Liver (tissue), 9 donors: ENCODE data around the gene SLTM. TPM values are rescaled to one million over a fixed set of nuclear protein-coding genes. Genes with fewer than 3 reads are reported as not detected.
"Not testable (repeated sequence)": the region's sequence is repeated elsewhere in the genome, so short reads cannot be mapped to it uniquely, and the experiment has no call there.

Experiments
- DNase-seq: peaks from one replicate; pipeline ENCODE4 v3.0.0-alpha.2; 2017; ENCODE audit warnings: low spot score
- H3K27ac ChIP-seq, 2 donors: one replicate each; pipeline ENCODE4 v1.7.0; 2013; ENCODE audit warnings: inconsistent platforms in 2 of 2, low read length in 2 of 2, control low read depth in 1 of 2, low read depth in 1 of 2, mild to moderate bottlenecking in 1 of 2
- H3K27me3 ChIP-seq, 4 donors: one replicate each; pipeline versions ENCODE4 v1.6.1 to v1.7.0; 2013; ENCODE audit warnings: low read length in 3 of 4, inconsistent platforms in 1 of 4, mild to moderate bottlenecking in 1 of 4, moderate library complexity in 1 of 4; ENCODE audit not compliant: control insufficient read depth in 4 of 4, insufficient read depth in 4 of 4
- H3K36me3 ChIP-seq, 4 donors: one replicate each; pipeline versions ENCODE4 v1.6.1 to v1.7.0; 2013; ENCODE audit warnings: low read length in 3 of 4, mild to moderate bottlenecking in 3 of 4, low read depth in 1 of 4, moderate library complexity in 1 of 4; ENCODE audit not compliant: control insufficient read depth in 4 of 4, insufficient read depth in 3 of 4
- H3K4me1 ChIP-seq, 4 donors: one replicate each; pipeline versions ENCODE4 v1.6.1 to v1.7.0; 2013; ENCODE audit warnings: low read length in 3 of 4, mild to moderate bottlenecking in 3 of 4, moderate library complexity in 1 of 4; ENCODE audit not compliant: control insufficient read depth in 4 of 4, insufficient read depth in 4 of 4
- H3K4me3 ChIP-seq, 3 donors: one replicate each; pipeline versions ENCODE4 v1.6.1 to v1.7.0; 2013; ENCODE audit warnings: low read length in 3 of 3, control low read depth in 1 of 3, low read depth in 1 of 3, mild to moderate bottlenecking in 1 of 3
- H3K9ac ChIP-seq, 2 donors: one replicate each; pipeline ENCODE4 v1.7.0; 2013; ENCODE audit warnings: low read length in 2 of 2, mild to moderate bottlenecking in 2 of 2, moderate library complexity in 2 of 2, control low read depth in 1 of 2, low read depth in 1 of 2
- H3K9me3 ChIP-seq, 4 donors: one replicate each; pipeline versions ENCODE4 v1.6.1 to v1.7.0; 2013; ENCODE audit warnings: low read length in 3 of 4; ENCODE audit not compliant: control insufficient read depth in 4 of 4
- EGR1 ChIP-seq, 2 donors: IDR thresholded peaks; 2 replicates each; pipeline ENCODE4 v1.6.1; 2016 to 2018; ENCODE audit warnings: antibody characterized with exemption in 2 of 2, low read depth in 2 of 2
- FOXA1 ChIP-seq: IDR thresholded peaks from 2 replicates; pipeline ENCODE4 v1.6.1; 2016; ENCODE audit warnings: antibody characterized with exemption
- FOXA2 ChIP-seq: IDR thresholded peaks from 2 replicates; pipeline ENCODE4 v1.6.1; 2016; ENCODE audit warnings: antibody characterized with exemption
- GABPA ChIP-seq, 2 donors: IDR thresholded peaks in 1 of 2; conservative IDR thresholded peaks in 1 of 2; 2 replicates each; pipeline ENCODE4 v1.6.1; 2016; ENCODE audit warnings: antibody characterized with exemption in 2 of 2, mild to moderate bottlenecking in 1 of 2, moderate library complexity in 1 of 2
- HNF4A ChIP-seq, 2 donors: conservative IDR thresholded peaks; 2 replicates each; pipeline ENCODE4 v1.6.1; 2016; ENCODE audit warnings: antibody characterized with exemption in 2 of 2, mild to moderate bottlenecking in 2 of 2
- HNF4G ChIP-seq: IDR thresholded peaks from 2 replicates; pipeline ENCODE4 v1.6.1; 2016; ENCODE audit warnings: antibody characterized with exemption
- JUND ChIP-seq, 2 donors: IDR thresholded peaks; 2 replicates each; pipeline ENCODE4 v1.6.1; 2016; ENCODE audit warnings: antibody characterized with exemption in 2 of 2
- NR2F2 ChIP-seq: IDR thresholded peaks from 2 replicates; pipeline ENCODE4 v1.6.1; 2016; ENCODE audit warnings: antibody characterized with exemption
- RAD21 ChIP-seq, 2 donors: IDR thresholded peaks; 2 replicates each; pipeline ENCODE4 v1.6.1; 2016; ENCODE audit warnings: antibody characterized with exemption in 2 of 2, mild to moderate bottlenecking in 2 of 2
- RXRA ChIP-seq, 2 donors: IDR thresholded peaks; 2 replicates each; pipeline ENCODE4 v1.6.1; 2017 to 2018; ENCODE audit warnings: antibody characterized with exemption in 2 of 2, mild to moderate bottlenecking in 1 of 2
- SP1 ChIP-seq: IDR thresholded peaks from 2 replicates; pipeline ENCODE4 v1.6.1; 2018; ENCODE audit warnings: antibody characterized with exemption, mild to moderate bottlenecking
- TAF1 ChIP-seq: conservative IDR thresholded peaks from 2 replicates; pipeline ENCODE4 v1.6.1; 2016; ENCODE audit warnings: antibody characterized with exemption, mild to moderate bottlenecking
- YY1 ChIP-seq: IDR thresholded peaks from 2 replicates; pipeline ENCODE4 v1.6.1; 2016; ENCODE audit warnings: antibody characterized with exemption, mild to moderate bottlenecking
- WGBS: extraction: QIAGEN DNeasy Blood & Tissue Kit; methylation state at CpG from one replicate; pipeline ENCODE4 v1.1.7; 2013; 5-methylcytosine and 5-hydroxymethylcytosine counted together
- polyA plus RNA-seq, 2 donors: library from polyadenylated mRNA; stranded (reverse) in 1 of 2; unstranded in 1 of 2; fragments of 200-250 nt in 1 of 2; fragments of >200 nt in 1 of 2; fragmentation: Nextera tagmentation in 1 of 2; extraction: Ambion mirVana in 1 of 2; gene quantifications; one replicate each; pipeline versions ENCODE4 v1.2.1 to v1.2.3, GENCODE V29; 2013 to 2015
- total RNA-seq, 2 donors: library from RNA; depleted of rRNA; stranded (reverse); fragments of >200 nt; gene quantifications; one replicate each; pipeline ENCODE4 v1.2.3, GENCODE V29; 2014
- TF ChIP-seq, protein P1 (sequence below): IDR thresholded peaks from 2 replicates; pipeline ENCODE4 v1.6.1; 2016; ENCODE audit warnings: antibody characterized with exemption
- TF ChIP-seq, protein P2 (sequence below): IDR thresholded peaks from 2 replicates; pipeline ENCODE4 v1.6.1; 2016; ENCODE audit warnings: antibody characterized with exemption
- TF ChIP-seq, protein P3 (sequence below): IDR thresholded peaks from 2 replicates; pipeline ENCODE4 v1.6.1; 2016; ENCODE audit warnings: antibody characterized with exemption, mild to moderate bottlenecking
- TF ChIP-seq, protein P4 (sequence below): fragments of 150-350 bp; IDR thresholded peaks from 2 replicates; pipeline ENCODE4 v1.5.1; 2017; ENCODE audit warnings: improper control_type of control experiment, low read depth, low read length; ENCODE audit not compliant: missing input control
- TF ChIP-seq, protein P5 (sequence below): IDR thresholded peaks from 2 replicates; pipeline ENCODE4 v1.6.1; 2016; ENCODE audit warnings: antibody characterized with exemption
- donor health status: healthy.
- donor health status: healthy.
- donor health status: healthy.
- donor health status: healthy.
- donor health status: healthy.

SLTM gene
- total and polyA plus RNA-seq, 4 donors = 20.4 to 78.1 (median 50.1) TPM

DNA sequence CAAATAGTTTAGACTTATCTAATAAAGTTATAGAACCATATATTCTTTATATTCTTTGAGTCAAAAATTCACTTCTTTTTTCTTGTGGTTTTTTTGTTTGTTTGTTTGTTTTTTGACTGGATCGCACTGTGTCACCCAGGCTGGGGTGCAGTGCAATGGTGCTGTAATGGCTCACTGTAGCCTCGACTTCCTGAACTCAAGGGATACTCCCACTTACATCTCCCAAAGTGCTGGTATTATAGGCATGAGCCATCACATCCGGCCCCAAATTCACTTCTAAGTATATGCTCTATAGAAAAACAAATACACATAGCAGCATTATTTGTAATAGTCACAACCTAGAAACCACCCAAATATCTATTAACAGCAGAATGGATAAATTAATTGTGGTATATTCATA lies 13.7 kb upstream of the SLTM start:
- Histone ChIP-seq H3K4me3 (no peak overlapping the region), H3K36me3 (no peaks in the 10 kb centered on the region), H3K27ac (no peak overlapping the region), H3K27me3 (no peaks in the 10 kb centered on the region), H3K4me1 (no peaks in the 10 kb centered on the region), H3K9ac (no peak overlapping the region), H3K9me3 (no peaks in the 10 kb centered on the region)
- 92% methylated on average over 3 of the region's 3 CpGs for WGBS
- DNase-seq = no peak
- TF ChIP-seq HNF4A (conservative IDR thresholded peaks at IDR 0.05) = no peak
- no peak for TF ChIP-seq RXRA (IDR thresholded peaks at IDR 0.05)
- TF ChIP-seq FOXA1 = no peak
- no peak for TF ChIP-seq EGR1 (IDR thresholded peaks at IDR 0.05; ENCODE audit: low read depth in 2 of 2)
- TF ChIP-seq JUND (IDR thresholded peaks at IDR 0.05) = no peak
- TF ChIP-seq RAD21 (IDR thresholded peaks at IDR 0.05) = no peak
- no peak for TF ChIP-seq HNF4G
- TF ChIP-seq YY1 = no peak
- no peak for TF ChIP-seq SP1
- no peak for TF ChIP-seq NR2F2
- no peak for TF ChIP-seq GABPA (IDR thresholded peaks at IDR 0.05 in 1 of 2, conservative IDR thresholded peaks at IDR 0.05 in 1 of 2)
- TF ChIP-seq, protein P1, sequence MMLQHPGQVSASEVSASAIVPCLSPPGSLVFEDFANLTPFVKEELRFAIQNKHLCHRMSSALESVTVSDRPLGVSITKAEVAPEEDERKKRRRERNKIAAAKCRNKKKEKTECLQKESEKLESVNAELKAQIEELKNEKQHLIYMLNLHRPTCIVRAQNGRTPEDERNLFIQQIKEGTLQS = no peak
- TF ChIP-seq, protein P2, sequence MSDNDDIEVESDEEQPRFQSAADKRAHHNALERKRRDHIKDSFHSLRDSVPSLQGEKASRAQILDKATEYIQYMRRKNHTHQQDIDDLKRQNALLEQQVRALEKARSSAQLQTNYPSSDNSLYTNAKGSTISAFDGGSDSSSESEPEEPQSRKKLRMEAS = no peak
- TF ChIP-seq TAF1 = no peak
- TF ChIP-seq, protein P3, sequence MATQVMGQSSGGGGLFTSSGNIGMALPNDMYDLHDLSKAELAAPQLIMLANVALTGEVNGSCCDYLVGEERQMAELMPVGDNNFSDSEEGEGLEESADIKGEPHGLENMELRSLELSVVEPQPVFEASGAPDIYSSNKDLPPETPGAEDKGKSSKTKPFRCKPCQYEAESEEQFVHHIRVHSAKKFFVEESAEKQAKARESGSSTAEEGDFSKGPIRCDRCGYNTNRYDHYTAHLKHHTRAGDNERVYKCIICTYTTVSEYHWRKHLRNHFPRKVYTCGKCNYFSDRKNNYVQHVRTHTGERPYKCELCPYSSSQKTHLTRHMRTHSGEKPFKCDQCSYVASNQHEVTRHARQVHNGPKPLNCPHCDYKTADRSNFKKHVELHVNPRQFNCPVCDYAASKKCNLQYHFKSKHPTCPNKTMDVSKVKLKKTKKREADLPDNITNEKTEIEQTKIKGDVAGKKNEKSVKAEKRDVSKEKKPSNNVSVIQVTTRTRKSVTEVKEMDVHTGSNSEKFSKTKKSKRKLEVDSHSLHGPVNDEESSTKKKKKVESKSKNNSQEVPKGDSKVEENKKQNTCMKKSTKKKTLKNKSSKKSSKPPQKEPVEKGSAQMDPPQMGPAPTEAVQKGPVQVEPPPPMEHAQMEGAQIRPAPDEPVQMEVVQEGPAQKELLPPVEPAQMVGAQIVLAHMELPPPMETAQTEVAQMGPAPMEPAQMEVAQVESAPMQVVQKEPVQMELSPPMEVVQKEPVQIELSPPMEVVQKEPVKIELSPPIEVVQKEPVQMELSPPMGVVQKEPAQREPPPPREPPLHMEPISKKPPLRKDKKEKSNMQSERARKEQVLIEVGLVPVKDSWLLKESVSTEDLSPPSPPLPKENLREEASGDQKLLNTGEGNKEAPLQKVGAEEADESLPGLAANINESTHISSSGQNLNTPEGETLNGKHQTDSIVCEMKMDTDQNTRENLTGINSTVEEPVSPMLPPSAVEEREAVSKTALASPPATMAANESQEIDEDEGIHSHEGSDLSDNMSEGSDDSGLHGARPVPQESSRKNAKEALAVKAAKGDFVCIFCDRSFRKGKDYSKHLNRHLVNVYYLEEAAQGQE = no peak
- TF ChIP-seq, protein P4, sequence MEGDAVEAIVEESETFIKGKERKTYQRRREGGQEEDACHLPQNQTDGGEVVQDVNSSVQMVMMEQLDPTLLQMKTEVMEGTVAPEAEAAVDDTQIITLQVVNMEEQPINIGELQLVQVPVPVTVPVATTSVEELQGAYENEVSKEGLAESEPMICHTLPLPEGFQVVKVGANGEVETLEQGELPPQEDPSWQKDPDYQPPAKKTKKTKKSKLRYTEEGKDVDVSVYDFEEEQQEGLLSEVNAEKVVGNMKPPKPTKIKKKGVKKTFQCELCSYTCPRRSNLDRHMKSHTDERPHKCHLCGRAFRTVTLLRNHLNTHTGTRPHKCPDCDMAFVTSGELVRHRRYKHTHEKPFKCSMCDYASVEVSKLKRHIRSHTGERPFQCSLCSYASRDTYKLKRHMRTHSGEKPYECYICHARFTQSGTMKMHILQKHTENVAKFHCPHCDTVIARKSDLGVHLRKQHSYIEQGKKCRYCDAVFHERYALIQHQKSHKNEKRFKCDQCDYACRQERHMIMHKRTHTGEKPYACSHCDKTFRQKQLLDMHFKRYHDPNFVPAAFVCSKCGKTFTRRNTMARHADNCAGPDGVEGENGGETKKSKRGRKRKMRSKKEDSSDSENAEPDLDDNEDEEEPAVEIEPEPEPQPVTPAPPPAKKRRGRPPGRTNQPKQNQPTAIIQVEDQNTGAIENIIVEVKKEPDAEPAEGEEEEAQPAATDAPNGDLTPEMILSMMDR = no peak
- TF ChIP-seq, protein P5, sequence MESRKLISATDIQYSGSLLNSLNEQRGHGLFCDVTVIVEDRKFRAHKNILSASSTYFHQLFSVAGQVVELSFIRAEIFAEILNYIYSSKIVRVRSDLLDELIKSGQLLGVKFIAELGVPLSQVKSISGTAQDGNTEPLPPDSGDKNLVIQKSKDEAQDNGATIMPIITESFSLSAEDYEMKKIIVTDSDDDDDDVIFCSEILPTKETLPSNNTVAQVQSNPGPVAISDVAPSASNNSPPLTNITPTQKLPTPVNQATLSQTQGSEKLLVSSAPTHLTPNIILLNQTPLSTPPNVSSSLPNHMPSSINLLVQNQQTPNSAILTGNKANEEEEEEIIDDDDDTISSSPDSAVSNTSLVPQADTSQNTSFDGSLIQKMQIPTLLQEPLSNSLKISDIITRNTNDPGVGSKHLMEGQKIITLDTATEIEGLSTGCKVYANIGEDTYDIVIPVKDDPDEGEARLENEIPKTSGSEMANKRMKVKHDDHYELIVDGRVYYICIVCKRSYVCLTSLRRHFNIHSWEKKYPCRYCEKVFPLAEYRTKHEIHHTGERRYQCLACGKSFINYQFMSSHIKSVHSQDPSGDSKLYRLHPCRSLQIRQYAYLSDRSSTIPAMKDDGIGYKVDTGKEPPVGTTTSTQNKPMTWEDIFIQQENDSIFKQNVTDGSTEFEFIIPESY = no peak
- TF ChIP-seq FOXA2 = no peak

DNA sequence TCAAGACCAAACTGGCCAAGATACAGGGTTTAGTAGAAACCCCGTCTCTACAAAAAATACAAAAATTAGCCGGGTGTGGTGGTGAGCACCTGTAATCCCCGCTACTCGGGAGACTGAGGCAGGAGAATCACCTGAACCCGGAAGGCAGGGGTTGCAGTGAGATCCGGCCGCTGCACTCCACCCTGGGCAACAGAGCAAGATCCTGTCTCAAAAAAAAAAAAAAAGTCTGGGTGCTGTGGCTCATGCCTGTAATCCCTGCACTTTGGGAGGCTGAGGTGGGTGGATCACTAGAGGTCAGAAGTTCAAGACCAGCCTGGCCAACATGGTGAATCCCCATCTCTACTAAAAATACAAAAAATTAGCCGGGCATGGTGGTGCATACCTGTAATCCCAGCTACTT lies 1.5 kb upstream of the SLTM start:
- H3K27ac ChIP-seq = not testable (repeated sequence)
- 98% methylated on average over 8 of the region's 8 CpGs for WGBS

More for the DNA sequence above, 1.5 kb upstream of the SLTM start:
- H3K36me3 ChIP-seq, H3K9ac ChIP-seq, DNase-seq, H3K9me3 ChIP-seq, H3K27me3 ChIP-seq, H3K4me3 ChIP-seq: not testable (repeated sequence)
- H3K4me1 ChIP-seq = peaks cover 2 to 20% (median 15%) of the 10 kb centered on the region in 4 donors
